HG02885 (cell line): ENCODE measurements around the gene EVPL.

Source experiments
- ATAC-seq: cut with Tn5 transposase; IDR thresholded peaks from one replicate; pipeline ENCODE4 v1.9.1; 2021; ENCODE audit warnings: mild to moderate bottlenecking; ENCODE audit not compliant: unreplicated experiment, poor library complexity

EVPL gene

GRCh38 chr17:76000755-76001521, 26.2 kb downstream of the EVPL start, which contains the start of gene CDK3:
Gene CDK3 (plus strand): TSS chr17:76000855. CDS start chr17:76001426, 571 bp downstream.
- ATAC-seq: no peak

- no peak for ATAC-seq
These were observed 26.9 kb downstream of the EVPL start for GRCh38 chr17:76000016-76000754.

GRCh38 chr17:75998327-75998795, 28.7 kb downstream of the EVPL start:
- no peak for ATAC-seq

- ATAC-seq: no peak
These were observed 30.2 kb downstream of the EVPL start for GRCh38 chr17:75996665-75997590.

GRCh38 chr17:75995385-75995925, 31.7 kb downstream of the EVPL start:
- ATAC-seq: no peak

GRCh38 chr17:75994802-75995370, 32.2 kb downstream of the EVPL start:
- ATAC-seq: no peak

- ATAC-seq: no peak
These were observed 35.7 kb downstream of the EVPL start for GRCh38 chr17:75991396-75991795.

GRCh38 chr17:75987041-75987440, 40.1 kb downstream of the EVPL start:
- ATAC-seq: no peak

GRCh38 chr17:75985986-75986385, 41.1 kb downstream of the EVPL start:
- ATAC-seq: no peak

- no peak for ATAC-seq
These were observed 43.5 kb downstream of the EVPL start for GRCh38 chr17:75983501-75984181.

GRCh38 chr17:75981019-75981615, 46.0 kb downstream of the EVPL start:
- no peak for ATAC-seq

GRCh38 chr17:75980188-75981018, 46.7 kb downstream of the EVPL start:
- no peak for ATAC-seq

- ATAC-seq: peak; percentile 13
These were observed 47.4 kb downstream of the EVPL start for GRCh38 chr17:75979705-75980187.

GRCh38 chr17:75978938-75979704, 48.0 kb downstream of the EVPL start, which contains the start of the genes ACOX1 and TEN1:
Gene ACOX1 (minus strand): TSS chr17:75979166. CDS start chr17:75979073, 93 bp downstream.
Gene TEN1 (plus strand): TSS chr17:75979240. CDS start chr17:75986193, 6,953 bp downstream.
- ATAC-seq: peak; percentile 90

- ATAC-seq: no peak
These were observed 50.8 kb downstream of the EVPL start for GRCh38 chr17:75976175-75976848.

GRCh38 chr17:75975757-75976174, 51.3 kb downstream of the EVPL start:
- ATAC-seq: no peak
